Ovary (tissue), 9 donors: ENCODE data around the gene SLC25A29. TPM values are rescaled to one million over a fixed set of nuclear protein-coding genes. Genes with fewer than 3 reads are reported as not detected.

Experiments used
- DNase-seq, 5 donors: peaks; one replicate each; pipeline ENCODE4 v3.0.0-alpha.2; 2019 to 2020
- H3K27ac ChIP-seq, 2 donors: fragments of 200-600 bp; one replicate each; pipeline versions ENCODE4 v1.5.1 to v1.8.0; 2019 to 2022
- H3K27me3 ChIP-seq: fragments of 200-600 bp; one replicate; pipeline ENCODE4 v1.8.0; 2022
- H3K36me3 ChIP-seq: fragments of 200-600 bp; sonication (generic); one replicate; pipeline ENCODE4 v1.5.1; 2019
- H3K4me1 ChIP-seq: one replicate; pipeline ENCODE4 v1.8.1; 2013; ENCODE audit warnings: mild to moderate bottlenecking, moderate library complexity; ENCODE audit not compliant: insufficient read depth
- H3K4me3 ChIP-seq: fragments of 200-600 bp; sonication (generic); one replicate; pipeline ENCODE4 v1.5.1; 2017
- H3K9me3 ChIP-seq, 2 donors: fragments of 200-600 bp in 1 of 2; sonication (generic) in 1 of 2; one replicate each; pipeline versions ENCODE4 v1.5.1 to v1.8.1; 2013 to 2019; ENCODE audit warnings: mild to moderate bottlenecking in 1 of 2, moderate library complexity in 1 of 2
- EP300 ChIP-seq: sonication (generic); formaldehyde crosslinking; IDR thresholded peaks from one replicate; pipeline ENCODE4 v1.6.1; 2017; ENCODE audit warnings: antibody characterized with exemption
- POLR2A ChIP-seq: fragments of 450-650 bp; IDR thresholded peaks from one replicate; pipeline ENCODE4 v1.6.1; 2017; ENCODE audit warnings: antibody characterized with exemption, mild to moderate bottlenecking, moderate library complexity
- WGBS, 3 donors: extraction: QIAGEN DNeasy Blood & Tissue Kit in 1 of 3; methylation state at CpG; one replicate each; pipeline versions ENCODE4 v1.1.5 to v1.1.7; 2013 to 2017; 5-methylcytosine and 5-hydroxymethylcytosine counted together
- intact Hi-C, 4 donors: fragments of 100-400 bp; cut with DNase I; formaldehyde crosslinking; loops; one replicate each; pipeline versions ENCODE4 v1.11.0 to v1.15.1; 2022 to 2023
- microRNA counts: library from miRNA; unstranded; fragments of <30 nt; microRNA quantifications from one replicate; lab custom pipeline; 2016
- microRNA-seq, 3 donors: library from miRNA; unstranded; fragments of <30 nt; microRNA quantifications; one replicate each; pipeline versions ENCODE4 to v1.2.0, GENCODE V29; 2019 to 2020
- polyA plus RNA-seq, 2 donors: library from polyadenylated mRNA; stranded (reverse); fragments of 200-250 nt in 1 of 2; fragments of 350-450 nt in 1 of 2; fragmentation: Illumina TruSeq in 1 of 2; extraction: RNeasy Lipid Tissue Mini Kit (QIAGEN cat#74804) in 1 of 2; gene quantifications; one replicate each; pipeline ENCODE4 v1.2.3, GENCODE V29; 2013 to 2014
- small RNA-seq: library from RNA; depleted of rRNA; stranded (forward); fragments of <200 nt; gene quantifications from one replicate; pipeline ENCODE3, GENCODE V24; 2016
- total RNA-seq, 7 donors: library from RNA; depleted of rRNA in 2 of 7; stranded (reverse); fragments of >200 nt in 2 of 7; fragmentation: NEBNext Ultra II Directional in 3 of 7; extraction: Animal tissue kit (Norgen Biotek cat#: 25700) in 3 of 7; gene quantifications; one replicate each; pipeline versions ENCODE4 v1.1.0 to v1.2.4, GENCODE V29; 2016 to 2023
- TF ChIP-seq, protein P1 (sequence below), 3 donors: fragments of 450-650 bp in 2 of 3; fragments of 200-600 bp in 1 of 3; IDR thresholded peaks; one replicate each; pipeline versions ENCODE4 v1.5.1 to v1.8.0; 2016 to 2022; ENCODE audit warnings: antibody characterized with exemption in 3 of 3, mild to moderate bottlenecking in 1 of 3
- donor health status: DM: no; HTN: no; CAD: no; lungs with moderate emphysema.
- donor health status: DM: no; HTN: no; CAD: no.
- donor health status: Bipolar disorder and iron deficiency.
- donor health status: DM: yes; HTN: yes; CAD: no.
- donor health status: DM: no; HTN: no; CAD: no.
- donor health status: DM: yes; HTN: yes; CAD: no.

Gene SLC25A29
- total and polyA plus RNA-seq, 9 donors, result 9.1 to 177 (median 69.9) TPM

DNA sequence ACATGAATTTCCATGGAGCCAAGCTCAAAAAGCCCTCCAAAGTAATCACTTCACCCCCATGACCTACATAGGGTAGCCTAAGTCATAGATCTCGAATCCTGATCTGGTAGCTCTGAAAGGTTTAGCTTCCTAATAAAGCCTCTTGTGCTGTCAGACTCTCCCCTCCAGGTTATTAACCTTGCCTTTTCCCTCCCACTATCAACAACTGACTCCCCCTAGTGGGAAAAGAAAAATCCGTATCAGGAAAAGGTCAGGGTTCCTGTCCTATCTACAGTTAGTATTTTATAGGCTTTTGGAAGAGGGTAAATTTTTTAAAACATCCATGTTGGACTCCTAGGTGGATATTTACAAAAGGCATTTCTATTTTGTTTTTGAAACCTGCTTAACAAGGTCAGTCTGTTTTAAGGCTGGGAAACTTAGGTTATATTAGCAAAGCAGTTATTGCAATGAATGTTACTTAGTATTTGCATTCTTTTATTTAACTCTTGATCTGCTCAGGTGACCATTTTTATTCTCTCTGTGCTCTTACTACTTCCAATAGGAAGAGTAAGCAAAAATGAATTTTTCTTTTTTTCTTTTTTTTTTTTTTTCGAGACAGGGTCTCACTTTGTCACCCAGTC, 59.3 kb downstream of the SLC25A29 start:
- H3K27ac ChIP-seq, result no peak overlapping the region
- no peaks in the 10 kb centered on the region for H3K27me3 ChIP-seq
- H3K36me3 ChIP-seq, result no peaks in the 10 kb centered on the region
- H3K9me3 ChIP-seq, result no peaks in the 10 kb centered on the region
- DNase-seq, result no peak
- H3K4me3 ChIP-seq, result no peak overlapping the region
- H3K4me1 ChIP-seq, result peaks cover 25% of the 10 kb centered on the region
- WGBS, 3 donors, result 21 to 29% (median 25%) methylated on average over 3 of the region's 3 CpGs
- TF ChIP-seq POLR2A, result no peak
- TF ChIP-seq, protein P1, sequence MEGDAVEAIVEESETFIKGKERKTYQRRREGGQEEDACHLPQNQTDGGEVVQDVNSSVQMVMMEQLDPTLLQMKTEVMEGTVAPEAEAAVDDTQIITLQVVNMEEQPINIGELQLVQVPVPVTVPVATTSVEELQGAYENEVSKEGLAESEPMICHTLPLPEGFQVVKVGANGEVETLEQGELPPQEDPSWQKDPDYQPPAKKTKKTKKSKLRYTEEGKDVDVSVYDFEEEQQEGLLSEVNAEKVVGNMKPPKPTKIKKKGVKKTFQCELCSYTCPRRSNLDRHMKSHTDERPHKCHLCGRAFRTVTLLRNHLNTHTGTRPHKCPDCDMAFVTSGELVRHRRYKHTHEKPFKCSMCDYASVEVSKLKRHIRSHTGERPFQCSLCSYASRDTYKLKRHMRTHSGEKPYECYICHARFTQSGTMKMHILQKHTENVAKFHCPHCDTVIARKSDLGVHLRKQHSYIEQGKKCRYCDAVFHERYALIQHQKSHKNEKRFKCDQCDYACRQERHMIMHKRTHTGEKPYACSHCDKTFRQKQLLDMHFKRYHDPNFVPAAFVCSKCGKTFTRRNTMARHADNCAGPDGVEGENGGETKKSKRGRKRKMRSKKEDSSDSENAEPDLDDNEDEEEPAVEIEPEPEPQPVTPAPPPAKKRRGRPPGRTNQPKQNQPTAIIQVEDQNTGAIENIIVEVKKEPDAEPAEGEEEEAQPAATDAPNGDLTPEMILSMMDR (IDR thresholded peaks at IDR 0.05), result peak in 1 of 3 donors; percentile 27
- TF ChIP-seq EP300, result no peak
- intact Hi-C loops, result loop anchor here in 1 of 4 donors (10.0 kb wide), 1 partner anchor 128 kb away; the partner anchor contains the start of gene WDR25

DNA sequence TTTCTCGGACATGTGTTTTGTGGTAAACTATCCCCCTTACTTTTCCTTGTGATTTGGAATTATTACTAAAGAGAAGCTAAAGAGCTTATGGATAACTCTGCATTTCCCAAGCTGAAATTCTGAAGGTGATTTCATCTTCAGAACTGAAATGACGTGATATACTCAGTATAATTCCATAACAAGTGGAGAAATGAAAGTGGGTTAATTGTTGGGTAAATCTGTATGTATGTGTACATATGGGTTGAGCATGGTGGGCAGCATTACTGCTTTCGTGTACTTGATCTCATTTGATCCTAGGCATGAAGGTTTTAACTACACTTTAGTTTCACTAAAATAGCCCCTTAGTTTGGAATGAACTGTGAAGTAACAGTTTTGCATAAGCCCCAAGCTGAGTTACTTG, 63.2 kb downstream of the SLC25A29 start:
- Histone ChIP-seq H3K4me1 (peaks cover 18% of the 10 kb centered on the region), H3K27me3 (no peaks in the 10 kb centered on the region), H3K4me3 (no peak overlapping the region), H3K9me3 (no peaks in the 10 kb centered on the region), H3K27ac (no peak overlapping the region), H3K36me3 (no peaks in the 10 kb centered on the region)
- WGBS, 3 donors, result 80 to 92% (median 88%) methylated on average over 3 of the region's 3 CpGs
- TF ChIP-seq, protein P1 (IDR thresholded peaks at IDR 0.05), result no peak
- TF ChIP-seq EP300 (no peak), POLR2A (no peak)
- intact Hi-C loops, result loop anchor here in 1 of 4 donors (5.0 to 10.0 kb wide), 2 partner anchors 69 to 132 kb away; partner anchors contain the start of gene WDR25
- no peak for DNase-seq

DNA sequence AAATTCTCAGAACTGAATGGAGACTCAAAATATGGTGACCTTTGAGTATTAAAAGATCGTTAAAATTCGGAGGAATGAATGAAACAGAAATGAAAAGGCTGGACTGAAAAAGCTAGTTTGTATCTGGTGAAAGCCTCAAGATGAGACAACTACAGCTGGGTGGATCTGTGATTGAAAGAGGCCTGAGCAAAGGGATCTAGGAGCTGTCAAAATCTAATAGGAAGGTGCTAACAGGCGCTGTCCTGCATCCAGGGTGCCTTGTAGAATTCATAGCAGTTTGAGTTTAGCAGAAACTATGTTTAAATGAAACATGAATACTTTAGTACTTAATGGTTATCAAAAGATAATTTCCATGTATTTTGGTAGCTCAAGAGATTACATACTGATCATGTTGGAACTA, 65.0 kb downstream of the SLC25A29 start:
- Histone ChIP-seq H3K36me3 (no peaks in the 10 kb centered on the region), H3K4me3 (peak overlapping the region; percentile 92), H3K27me3 (no peaks in the 10 kb centered on the region), H3K9me3 (no peaks in the 10 kb centered on the region), H3K27ac (peak overlapping the region in 1 of 2 donors; percentile 94), H3K4me1 (peaks cover 13% of the 10 kb centered on the region)
- intact Hi-C loops, result loop anchor here in 1 of 4 donors (5.0 to 10.0 kb wide), 2 partner anchors 71 to 134 kb away; partner anchors contain the start of gene WDR25
- DNase-seq, result no peak
- TF ChIP-seq, protein P1 (IDR thresholded peaks at IDR 0.05), result no peak
- TF ChIP-seq EP300 (no peak), POLR2A (no peak)
- WGBS, 3 donors, result 26 to 27% (median 27%) methylated on average over 3 of the region's 3 CpGs

MicroRNAs within 50 kb of the gene (microRNA counts, 767-probe panel; counts per million panel counts)
- microRNA hsa-miR-345-5p (lab: Ali Mortazavi, UCI), result 530 counts per million, percentile 78 among the panel's probes with 10 or more counts

Small RNAs within 50 kb of the gene (microRNA-seq; reads per million reads assigned to microRNA genes)
- gene MIR345 (49.3 to 184 (median 157) reads per million in 3 donors), gene MIR6764 (0 reads per million in 3 donors)

Small RNAs within 50 kb of the gene (small RNA-seq; reads per million reads assigned to genes)
- gene MIR345 (4.6 reads per million, percentile 79 among the genes with 10 or more reads in this experiment), gene RN7SL523P (not detected)

Other genes starting within 250 kb of the SLC25A29 start
- gene EVL, start 241.0 kb downstream of the SLC25A29 start, total RNA-seq, result 10 to 100 TPM; 41.0 to 95.0 (median 66.1) TPM
- 100 to 1,000 TPM in 1 of 2 donors, 10 to 100 TPM in 1; 50.6 to 105 TPM for gene EVL, start 241.0 kb downstream of the SLC25A29 start, polyA plus RNA-seq
- gene DEGS2, start 146.8 kb downstream of the SLC25A29 start, total RNA-seq, result 1 to 10 TPM in 4 of 7 donors, under 1 TPM in 3; 0.45 to 7.9 (median 2.9) TPM
- 1 to 10 TPM in 1 of 2 donors, not detected in 1; 1.8 TPM for gene DEGS2, start 146.8 kb downstream of the SLC25A29 start, polyA plus RNA-seq
- 10 to 100 TPM; 37.0 to 68.6 (median 58.1) TPM for gene YY1, start 67.3 kb downstream of the SLC25A29 start, total RNA-seq
- 10 to 100 TPM; 24.1 to 75.8 TPM for gene YY1, start 67.3 kb downstream of the SLC25A29 start, polyA plus RNA-seq
- not detected for gene SLC25A47, start 16.9 kb upstream of the SLC25A29 start, total RNA-seq
- not detected for gene SLC25A47, start 16.9 kb upstream of the SLC25A29 start, polyA plus RNA-seq
- gene WDR25, start 70.0 kb upstream of the SLC25A29 start, total RNA-seq, result 10 to 100 TPM in 3 of 7 donors, 1 to 10 TPM in 4; 8.4 to 16.9 (median 9.8) TPM
- 1 to 10 TPM; 4.2 to 7.4 TPM for gene WDR25, start 70.0 kb upstream of the SLC25A29 start, polyA plus RNA-seq